Measurements from ENCODE around the gene KDM2B. TPM values are rescaled to one million over a fixed set of nuclear protein-coding genes. Genes with fewer than 3 reads are reported as not detected.

Gene KDM2B
- polyA plus RNA-seq, 1 donor (not counting 4 experiments of a cell fraction or from before 2014, with no cell fraction given): 10.3 TPM

GRCh38 chr12:121456551-121456950 is 124.3 kb downstream of the KDM2B start:
- dilution Hi-C loops (cut with MboI; ENCODE audit: extremely low pct_ligation_motif_present, low sequenced_read_pairs): no loop called here
- TF ChIP-seq, protein P1, sequence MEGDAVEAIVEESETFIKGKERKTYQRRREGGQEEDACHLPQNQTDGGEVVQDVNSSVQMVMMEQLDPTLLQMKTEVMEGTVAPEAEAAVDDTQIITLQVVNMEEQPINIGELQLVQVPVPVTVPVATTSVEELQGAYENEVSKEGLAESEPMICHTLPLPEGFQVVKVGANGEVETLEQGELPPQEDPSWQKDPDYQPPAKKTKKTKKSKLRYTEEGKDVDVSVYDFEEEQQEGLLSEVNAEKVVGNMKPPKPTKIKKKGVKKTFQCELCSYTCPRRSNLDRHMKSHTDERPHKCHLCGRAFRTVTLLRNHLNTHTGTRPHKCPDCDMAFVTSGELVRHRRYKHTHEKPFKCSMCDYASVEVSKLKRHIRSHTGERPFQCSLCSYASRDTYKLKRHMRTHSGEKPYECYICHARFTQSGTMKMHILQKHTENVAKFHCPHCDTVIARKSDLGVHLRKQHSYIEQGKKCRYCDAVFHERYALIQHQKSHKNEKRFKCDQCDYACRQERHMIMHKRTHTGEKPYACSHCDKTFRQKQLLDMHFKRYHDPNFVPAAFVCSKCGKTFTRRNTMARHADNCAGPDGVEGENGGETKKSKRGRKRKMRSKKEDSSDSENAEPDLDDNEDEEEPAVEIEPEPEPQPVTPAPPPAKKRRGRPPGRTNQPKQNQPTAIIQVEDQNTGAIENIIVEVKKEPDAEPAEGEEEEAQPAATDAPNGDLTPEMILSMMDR (optimal IDR thresholded peaks at IDR 0.05 in 1 of 3, IDR thresholded peaks at IDR 0.05 in 1 of 3, conservative IDR thresholded peaks at IDR 0.05 in 1 of 3; ENCODE audit: extremely low read depth in 1 of 3, insufficient read depth in 2 of 3, low read length in 3 of 3): no peak
- no peak for TF ChIP-seq EZH2 (IDR thresholded peaks at IDR 0.05; ENCODE audit: low read length)
- H3K9ac ChIP-seq (ENCODE audit: control insufficient read depth, extremely low read depth, insufficient read depth, low read length): no peak overlapping the region
- H3K79me2 ChIP-seq (ENCODE audit: control insufficient read depth, insufficient read depth, low read length): peaks cover 66% of the 10 kb centered on the region
- H3K9me3 ChIP-seq (ENCODE audit: control insufficient read depth, low read depth, low read length): no peaks in the 10 kb centered on the region
- H3K4me3 ChIP-seq (ENCODE audit: control insufficient read depth in 2 of 3, extremely low read depth in 1 of 3, insufficient read depth in 2 of 3, low read depth in 1 of 3, low read length in 3 of 3): no peak overlapping the region
- H3K27ac ChIP-seq (ENCODE audit: control insufficient read depth, insufficient read depth, low read length): no peak overlapping the region
- H2AFZ ChIP-seq (ENCODE audit: control insufficient read depth, low read length): no peak overlapping the region
- H3K4me2 ChIP-seq (ENCODE audit: control insufficient read depth, extremely low read depth, insufficient read depth, low read depth, low read length): no peak overlapping the region
- H3K36me3 ChIP-seq (ENCODE audit: control insufficient read depth in 2 of 2, extremely low read depth in 1 of 2, insufficient read depth in 2 of 2, low read length in 2 of 2): peaks cover 0 to 2% of the 10 kb centered on the region in 2 experiments
- no peaks in the 10 kb centered on the region for H3K9me1 ChIP-seq (ENCODE audit: control insufficient read depth, extremely low read depth, insufficient read depth, low read length)
- H3K4me1 ChIP-seq (ENCODE audit: control insufficient read depth, extremely low read depth, insufficient read depth, low read length): peaks cover 11% of the 10 kb centered on the region
- DNase-seq (ENCODE audit: low read depth, low spot score) (no peak), FAIRE-seq (no peak)
- H3K27me3 ChIP-seq (ENCODE audit: control insufficient read depth, extremely low read depth, insufficient read depth, low read length): no peaks in the 10 kb centered on the region
- H4K20me1 ChIP-seq (ENCODE audit: control insufficient read depth, extremely low read depth, insufficient read depth, low read length): peaks cover 9% of the 10 kb centered on the region

DNA sequence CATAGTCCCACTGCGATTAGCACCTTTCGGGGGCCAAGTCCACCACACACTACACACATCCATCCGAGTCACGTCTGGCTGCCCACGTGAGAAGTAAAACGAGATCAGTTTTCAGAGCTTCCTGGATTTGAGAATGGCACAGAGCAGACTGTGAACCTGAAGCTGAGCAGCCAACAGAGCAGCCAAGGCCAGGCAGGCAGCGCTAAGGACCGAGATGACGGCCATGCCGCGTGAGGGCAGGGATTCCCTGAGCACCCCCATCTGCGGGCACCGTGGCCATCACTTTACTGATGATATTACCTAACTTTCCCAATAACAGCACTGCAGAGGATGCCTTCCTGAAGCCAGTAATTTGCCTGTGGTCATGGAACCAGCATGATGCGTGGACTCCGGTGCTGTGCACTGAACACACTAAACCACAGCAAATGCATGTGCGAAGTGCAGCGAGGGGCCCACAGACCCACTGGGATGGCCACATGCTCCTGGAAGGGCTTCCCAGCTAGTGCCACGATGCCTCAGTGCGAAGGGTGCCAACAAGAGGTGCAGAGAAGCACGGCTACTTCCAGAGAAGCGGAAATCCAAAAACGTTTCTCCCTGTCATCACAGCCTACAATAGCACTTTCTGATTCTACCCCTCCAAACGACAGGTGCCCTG is 124.9 kb downstream of the KDM2B start:
- no peak for FAIRE-seq
- peaks cover 11% of the 10 kb centered on the region for H3K4me1 ChIP-seq (ENCODE audit: control insufficient read depth, extremely low read depth, insufficient read depth, low read length)
- H4K20me1 ChIP-seq (ENCODE audit: control insufficient read depth, extremely low read depth, insufficient read depth, low read length): peaks cover 8% of the 10 kb centered on the region
- no peaks in the 10 kb centered on the region for H3K27me3 ChIP-seq (ENCODE audit: control insufficient read depth, extremely low read depth, insufficient read depth, low read length)
- no peak for TF ChIP-seq EZH2 (IDR thresholded peaks at IDR 0.05; ENCODE audit: low read length)
- TF ChIP-seq, protein P1 (optimal IDR thresholded peaks at IDR 0.05 in 1 of 3, IDR thresholded peaks at IDR 0.05 in 1 of 3, conservative IDR thresholded peaks at IDR 0.05 in 1 of 3; ENCODE audit: extremely low read depth in 1 of 3, insufficient read depth in 2 of 3, low read length in 3 of 3): no peak
- peaks cover 59% of the 10 kb centered on the region for H3K79me2 ChIP-seq (ENCODE audit: control insufficient read depth, insufficient read depth, low read length)
- no peaks in the 10 kb centered on the region for H3K9me3 ChIP-seq (ENCODE audit: control insufficient read depth, low read depth, low read length)
- H3K36me3 ChIP-seq (ENCODE audit: control insufficient read depth in 2 of 2, extremely low read depth in 1 of 2, insufficient read depth in 2 of 2, low read length in 2 of 2): peaks cover 0 to 2% of the 10 kb centered on the region in 2 experiments
- no peak overlapping the region for H3K27ac ChIP-seq (ENCODE audit: control insufficient read depth, insufficient read depth, low read length)
- no peak overlapping the region for H3K4me2 ChIP-seq (ENCODE audit: control insufficient read depth, extremely low read depth, insufficient read depth, low read depth, low read length)
- H3K9ac ChIP-seq (ENCODE audit: control insufficient read depth, extremely low read depth, insufficient read depth, low read length): no peak overlapping the region
- no peak for DNase-seq (ENCODE audit: low read depth, low spot score)
- dilution Hi-C loops (cut with MboI; ENCODE audit: extremely low pct_ligation_motif_present, low sequenced_read_pairs): no loop called here
- no peaks in the 10 kb centered on the region for H3K9me1 ChIP-seq (ENCODE audit: control insufficient read depth, extremely low read depth, insufficient read depth, low read length)
- no peak overlapping the region for H3K4me3 ChIP-seq (ENCODE audit: control insufficient read depth in 2 of 3, extremely low read depth in 1 of 3, insufficient read depth in 2 of 3, low read depth in 1 of 3, low read length in 3 of 3)
- no peak overlapping the region for H2AFZ ChIP-seq (ENCODE audit: control insufficient read depth, low read length)

Measured in keratinocyte (primary cell).